Neural cell (in vitro differentiated cells): Measurements from ENCODE around the gene DCDC2. TPM values are rescaled to one million over a fixed set of nuclear protein-coding genes. Genes with fewer than 3 reads are reported as not detected.

ENCODE experiments used
- H2AFZ ChIP-seq: fragments of 200-600, 300-800 bp; sonication (generic), shearing (Covaris generic); 2 replicates; pipeline ENCODE4 v1.6.0; 2014; ENCODE audit warnings: low read depth, mild to moderate bottlenecking, antibody characterized with exemption, low read length, moderate library complexity
- H3F3A ChIP-seq: fragments of 200-600 bp; shearing (Covaris generic); 2 replicates; pipeline ENCODE4 v1.6.1; 2016; ENCODE audit warnings: mild to moderate bottlenecking, moderate library complexity, mixed read lengths, antibody characterized with exemption, low read length; ENCODE audit not compliant: insufficient read depth, poor library complexity, severe bottlenecking
- H3K27ac ChIP-seq: fragments of 200-600, 300-800 bp; sonication (generic), shearing (Covaris generic); 2 replicates; pipeline ENCODE4 v1.5.1; 2014; ENCODE audit warnings: mild to moderate bottlenecking, low read length, moderate library complexity
- H3K27me3 ChIP-seq: fragments of 300-800, 200-600 bp; sonication (generic), shearing (Covaris generic); 2 replicates; pipeline ENCODE4 v1.6.0; 2014; ENCODE audit warnings: mild to moderate bottlenecking, low read depth, low read length, moderate library complexity; ENCODE audit not compliant: insufficient read depth
- H3K36me3 ChIP-seq: fragments of 300-800, 200-600 bp; sonication (generic), shearing (Covaris generic); 2 replicates; pipeline ENCODE4 v1.5.1; 2014; ENCODE audit warnings: mild to moderate bottlenecking, antibody characterized with exemption, low read length, moderate library complexity; ENCODE audit not compliant: insufficient read depth
- H3K4me2 ChIP-seq: fragments of 300-800, 200-600 bp; sonication (generic), shearing (Covaris generic); 2 replicates; pipeline ENCODE4 v1.6.0; 2014; ENCODE audit warnings: mild to moderate bottlenecking, low read length
- H3K4me3 ChIP-seq: fragments of 300-800, 200-600 bp; sonication (generic), shearing (Covaris generic); 2 replicates; pipeline ENCODE4 v1.5.1; 2014; ENCODE audit warnings: mild to moderate bottlenecking, low read length, moderate library complexity
- H3K79me2 ChIP-seq: fragments of 200-600 bp; shearing (Covaris generic); replicated peaks from 2 replicates; pipeline ENCODE4 v1.6.0; 2014; ENCODE audit warnings: mild to moderate bottlenecking, low read length, moderate library complexity; ENCODE audit not compliant: insufficient read depth
- H3K9ac ChIP-seq: fragments of 300-800, 200-600 bp; sonication (generic), shearing (Covaris generic); 2 replicates; pipeline ENCODE4 v1.6.1; 2016; ENCODE audit warnings: mild to moderate bottlenecking, low read length, mixed read lengths
- H3K9me2 ChIP-seq: fragments of 200-600 bp; shearing (Covaris generic); 2 replicates; pipeline ENCODE4 v1.6.1; 2016; ENCODE audit warnings: mild to moderate bottlenecking, low read length, mixed read lengths; ENCODE audit not compliant: insufficient read depth
- H3K9me3 ChIP-seq: fragments of 200-600, 300-800 bp; sonication (generic), shearing (Covaris generic); 2 replicates; pipeline ENCODE4 v1.6.1; 2016; ENCODE audit warnings: mild to moderate bottlenecking, mixed run types, low read length, moderate library complexity, mixed read lengths
- H4K20me1 ChIP-seq: fragments of 200-600 bp; shearing (Covaris generic); 2 replicates; pipeline ENCODE4 v1.6.1; 2016; ENCODE audit warnings: mild to moderate bottlenecking, mixed run types; ENCODE audit not compliant: insufficient read depth
- CTCF ChIP-seq: fragments of 450-650 bp; IDR thresholded peaks from 2 replicates; pipeline ENCODE4 v1.5.1; 2014; ENCODE audit warnings: antibody characterized with exemption, mild to moderate bottlenecking, moderate library complexity; ENCODE audit not compliant: poor library complexity, severe bottlenecking
- EP300 ChIP-seq: fragments of 450-650 bp; conservative IDR thresholded peaks from 2 replicates; pipeline ENCODE4 v1.6.1; 2014; ENCODE audit warnings: antibody characterized with exemption, mild to moderate bottlenecking, moderate library complexity; ENCODE audit not compliant: poor library complexity, severe bottlenecking
- EZH2 ChIP-seq: fragments of 200-600, 300-800 bp; shearing (Covaris generic), sonication (generic); IDR thresholded peaks from 2 replicates; pipeline ENCODE4 v1.6.1; 2014; ENCODE audit warnings: antibody characterized with exemption, low read length, borderline replicate concordance, mild to moderate bottlenecking; ENCODE audit not compliant: insufficient read depth, poor library complexity, severe bottlenecking
- MXI1 ChIP-seq: fragments of 450-650 bp; conservative IDR thresholded peaks from 2 replicates; pipeline ENCODE4 v1.6.1; 2014; ENCODE audit warnings: antibody characterized with exemption, mild to moderate bottlenecking; ENCODE audit not compliant: poor library complexity, severe bottlenecking
- POLR2AphosphoS5 ChIP-seq: IDR thresholded peaks from 2 replicates; pipeline ENCODE4 v1.6.1; 2012
- RAD21 ChIP-seq: fragments of 450-650 bp; conservative IDR thresholded peaks from 2 replicates; pipeline ENCODE4 v1.6.1; 2014; ENCODE audit warnings: antibody characterized with exemption, mild to moderate bottlenecking, moderate library complexity
- REST ChIP-seq: IDR thresholded peaks from 2 replicates; pipeline ENCODE4 v1.6.1; 2012; ENCODE audit warnings: borderline replicate concordance
- SMC3 ChIP-seq: fragments of 450-650 bp; conservative IDR thresholded peaks from 2 replicates; pipeline ENCODE4 v1.6.1; 2014; ENCODE audit warnings: antibody characterized with exemption, mild to moderate bottlenecking, moderate library complexity; ENCODE audit not compliant: poor library complexity
- TAF1 ChIP-seq: IDR thresholded peaks from 2 replicates; pipeline ENCODE4 v1.6.1; 2012; ENCODE audit warnings: low read depth
- polyA plus RNA-seq: library from polyadenylated mRNA; depleted of rRNA; stranded (reverse); fragments of >200 nt; gene quantifications from 2 replicates; pipeline ENCODE4 v1.2.3, GENCODE V29; 2014

The DCDC2 gene
- polyA plus RNA-seq, 1 donor from 2014 or later, result 0.57 TPM

- Histone ChIP-seq H3K79me2 (no peaks in the 10 kb centered on the region), H4K20me1 (no peaks in the 10 kb centered on the region), H3F3A (no peaks in the 10 kb centered on the region), H3K27me3 (no peaks in the 10 kb centered on the region), H2AFZ (no peak overlapping the region), H3K4me2 (no peak overlapping the region), H3K36me3 (peaks cover 4% of the 10 kb centered on the region), H3K27ac (no peak overlapping the region), H3K9me3 (peaks cover 5% of the 10 kb centered on the region), H3K4me3 (no peak overlapping the region), H3K9ac (no peak overlapping the region), H3K9me2 (no peaks in the 10 kb centered on the region)
- TF ChIP-seq RAD21 (no peak), EP300 (no peak), CTCF (no peak), MXI1 (no peak), SMC3 (no peak), REST (no peak), TAF1 (no peak), EZH2 (no peak), POLR2AphosphoS5 (no peak)
Measured at GRCh38 chr6:24252280-24252679, 105.6 kb downstream of the DCDC2 start.

GRCh38 chr6:24251339-24251738 is 106.5 kb downstream of the DCDC2 start:
- Histone ChIP-seq H3K9me2 (no peaks in the 10 kb centered on the region), H3K4me3 (no peak overlapping the region), H3K9me3 (peaks cover 5% of the 10 kb centered on the region), H3K4me2 (no peak overlapping the region), H3K9ac (no peak overlapping the region), H3K27ac (no peak overlapping the region), H3K27me3 (no peaks in the 10 kb centered on the region), H4K20me1 (no peaks in the 10 kb centered on the region), H3K36me3 (peaks cover 4% of the 10 kb centered on the region), H3F3A (no peaks in the 10 kb centered on the region), H3K79me2 (no peaks in the 10 kb centered on the region), H2AFZ (no peak overlapping the region)
- TF ChIP-seq SMC3, result no peak
- TF ChIP-seq EP300, result no peak
- TF ChIP-seq EZH2, result no peak
- no peak for TF ChIP-seq RAD21
- TF ChIP-seq TAF1, result no peak
- no peak for TF ChIP-seq CTCF
- TF ChIP-seq POLR2AphosphoS5, result no peak
- no peak for TF ChIP-seq MXI1
- TF ChIP-seq REST, result no peak
